ENCODE data around the gene ACSM6. TPM values are rescaled to one million over a fixed set of nuclear protein-coding genes. Genes with fewer than 3 reads are reported as not detected.

ACSM6 gene, protein sequence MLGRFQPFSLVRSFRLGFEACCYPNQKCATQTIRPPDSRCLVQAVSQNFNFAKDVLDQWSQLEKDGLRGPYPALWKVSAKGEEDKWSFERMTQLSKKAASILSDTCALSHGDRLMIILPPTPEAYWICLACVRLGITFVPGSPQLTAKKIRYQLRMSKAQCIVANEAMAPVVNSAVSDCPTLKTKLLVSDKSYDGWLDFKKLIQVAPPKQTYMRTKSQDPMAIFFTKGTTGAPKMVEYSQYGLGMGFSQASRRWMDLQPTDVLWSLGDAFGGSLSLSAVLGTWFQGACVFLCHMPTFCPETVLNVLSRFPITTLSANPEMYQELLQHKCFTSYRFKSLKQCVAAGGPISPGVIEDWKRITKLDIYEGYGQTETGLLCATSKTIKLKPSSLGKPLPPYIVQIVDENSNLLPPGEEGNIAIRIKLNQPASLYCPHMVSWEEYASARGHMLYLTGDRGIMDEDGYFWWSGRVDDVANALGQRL
- not detected in 2 replicates for total RNA-seq
- long read RNA-seq, result 0 reads

DNA sequence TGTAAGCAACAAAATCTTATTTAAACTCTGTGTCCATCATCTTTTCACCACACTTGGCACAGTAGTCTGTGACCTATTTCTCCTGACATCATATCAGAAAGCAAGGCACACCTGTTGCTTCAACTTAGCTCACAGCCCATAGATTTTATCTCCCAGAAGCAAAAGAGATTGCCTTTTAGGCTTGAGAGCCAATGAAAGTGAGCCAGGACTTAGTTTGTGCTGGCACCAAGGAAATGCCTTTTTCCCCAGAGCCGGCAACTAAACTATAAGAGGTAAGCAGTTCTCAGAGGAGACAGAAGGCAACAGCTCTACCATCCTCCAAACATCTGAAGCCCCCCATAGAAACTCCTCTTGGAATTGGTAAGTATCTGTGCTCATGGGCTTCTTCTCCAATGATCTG is at the start of gene ACSM6:
ACSM6 (plus strand) TSS at position 295 of the 400 bp plus-strand sequence. CDS start 248 bp downstream, outside the sequence.
- no peak within 1 kb of the TSS for H3K27ac Mint-ChIP-seq (ENCODE audit: unreplicated experiment)
- H3K27me3 Mint-ChIP-seq (ENCODE audit: unreplicated experiment), result peaks cover 7% of the 10 kb centered on the region
- no peaks in the 10 kb centered on the region for H3K4me1 Mint-ChIP-seq (ENCODE audit: unreplicated experiment)
- no peaks in the 10 kb centered on the region for H3K9me3 Mint-ChIP-seq (ENCODE audit: unreplicated experiment)
- DNase-seq (ENCODE audit: extremely low spot score, unreplicated experiment), result no peak
- TF ChIP-seq, protein P1, sequence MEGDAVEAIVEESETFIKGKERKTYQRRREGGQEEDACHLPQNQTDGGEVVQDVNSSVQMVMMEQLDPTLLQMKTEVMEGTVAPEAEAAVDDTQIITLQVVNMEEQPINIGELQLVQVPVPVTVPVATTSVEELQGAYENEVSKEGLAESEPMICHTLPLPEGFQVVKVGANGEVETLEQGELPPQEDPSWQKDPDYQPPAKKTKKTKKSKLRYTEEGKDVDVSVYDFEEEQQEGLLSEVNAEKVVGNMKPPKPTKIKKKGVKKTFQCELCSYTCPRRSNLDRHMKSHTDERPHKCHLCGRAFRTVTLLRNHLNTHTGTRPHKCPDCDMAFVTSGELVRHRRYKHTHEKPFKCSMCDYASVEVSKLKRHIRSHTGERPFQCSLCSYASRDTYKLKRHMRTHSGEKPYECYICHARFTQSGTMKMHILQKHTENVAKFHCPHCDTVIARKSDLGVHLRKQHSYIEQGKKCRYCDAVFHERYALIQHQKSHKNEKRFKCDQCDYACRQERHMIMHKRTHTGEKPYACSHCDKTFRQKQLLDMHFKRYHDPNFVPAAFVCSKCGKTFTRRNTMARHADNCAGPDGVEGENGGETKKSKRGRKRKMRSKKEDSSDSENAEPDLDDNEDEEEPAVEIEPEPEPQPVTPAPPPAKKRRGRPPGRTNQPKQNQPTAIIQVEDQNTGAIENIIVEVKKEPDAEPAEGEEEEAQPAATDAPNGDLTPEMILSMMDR (IDR thresholded peaks at IDR 0.05), result no peak
- no peak within 1 kb of the TSS for H3K4me3 Mint-ChIP-seq (ENCODE audit: unreplicated experiment)
- no peaks in the 10 kb centered on the region for H3K36me3 Mint-ChIP-seq (ENCODE audit: unreplicated experiment)

DNA sequence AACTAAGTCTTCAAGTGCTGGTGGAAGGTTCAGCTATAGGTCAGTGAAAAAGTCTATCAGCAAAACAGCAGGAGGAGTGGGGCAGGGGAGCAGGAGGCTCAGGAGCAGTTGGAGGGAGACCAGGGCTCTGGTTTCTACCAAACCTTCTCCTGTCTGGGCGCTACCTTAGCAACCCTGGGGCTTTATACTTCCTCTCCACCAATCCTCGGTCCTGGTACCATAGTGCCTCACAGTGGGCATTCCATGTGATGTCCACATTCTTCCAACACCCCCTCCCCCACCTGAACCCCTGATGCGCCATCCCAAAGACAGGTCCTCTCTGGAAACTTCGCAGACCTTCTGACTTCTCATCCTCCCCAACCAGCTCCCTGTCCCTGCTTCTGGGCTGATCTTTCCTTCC is 25.3 kb upstream of the ACSM6 start:
- Mint-ChIP-seq H3K27ac (ENCODE audit: unreplicated experiment) (no peak overlapping the region), H3K4me3 (ENCODE audit: unreplicated experiment) (no peak overlapping the region), H3K4me1 (ENCODE audit: unreplicated experiment) (no peaks in the 10 kb centered on the region), H3K36me3 (ENCODE audit: unreplicated experiment) (no peaks in the 10 kb centered on the region), H3K27me3 (ENCODE audit: unreplicated experiment) (no peaks in the 10 kb centered on the region), H3K9me3 (ENCODE audit: unreplicated experiment) (peaks cover 6% of the 10 kb centered on the region)
- no peak for DNase-seq (ENCODE audit: extremely low spot score, unreplicated experiment)
- TF ChIP-seq, protein P1 (IDR thresholded peaks at IDR 0.05), result no peak

DNA sequence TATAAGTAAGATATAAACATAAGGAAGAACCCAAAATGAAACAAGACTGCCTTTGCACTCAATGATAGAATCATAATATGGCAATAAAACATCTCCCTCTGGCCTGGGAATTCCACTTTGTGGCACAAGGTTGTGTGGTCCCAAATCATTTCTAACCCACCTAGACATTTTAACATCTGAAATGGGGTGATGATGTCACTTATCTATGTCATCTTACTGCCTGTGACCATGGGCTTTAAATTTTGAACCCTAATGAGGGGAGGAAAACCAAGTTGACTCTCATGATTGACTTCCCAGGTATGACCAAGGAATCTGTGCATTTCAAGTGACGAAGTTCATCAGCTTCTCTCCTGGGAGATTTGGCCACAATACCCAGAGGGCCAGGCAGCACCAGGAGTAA is 24.5 kb upstream of the ACSM6 start:
- no peaks in the 10 kb centered on the region for H3K4me1 Mint-ChIP-seq (ENCODE audit: unreplicated experiment)
- no peak for DNase-seq (ENCODE audit: extremely low spot score, unreplicated experiment)
- no peaks in the 10 kb centered on the region for H3K27me3 Mint-ChIP-seq (ENCODE audit: unreplicated experiment)
- TF ChIP-seq, protein P1 (IDR thresholded peaks at IDR 0.05), result no peak
- H3K36me3 Mint-ChIP-seq (ENCODE audit: unreplicated experiment), result no peaks in the 10 kb centered on the region
- H3K4me3 Mint-ChIP-seq (ENCODE audit: unreplicated experiment), result no peak overlapping the region
- no peak overlapping the region for H3K27ac Mint-ChIP-seq (ENCODE audit: unreplicated experiment)
- H3K9me3 Mint-ChIP-seq (ENCODE audit: unreplicated experiment), result peaks cover 4% of the 10 kb centered on the region

DNA sequence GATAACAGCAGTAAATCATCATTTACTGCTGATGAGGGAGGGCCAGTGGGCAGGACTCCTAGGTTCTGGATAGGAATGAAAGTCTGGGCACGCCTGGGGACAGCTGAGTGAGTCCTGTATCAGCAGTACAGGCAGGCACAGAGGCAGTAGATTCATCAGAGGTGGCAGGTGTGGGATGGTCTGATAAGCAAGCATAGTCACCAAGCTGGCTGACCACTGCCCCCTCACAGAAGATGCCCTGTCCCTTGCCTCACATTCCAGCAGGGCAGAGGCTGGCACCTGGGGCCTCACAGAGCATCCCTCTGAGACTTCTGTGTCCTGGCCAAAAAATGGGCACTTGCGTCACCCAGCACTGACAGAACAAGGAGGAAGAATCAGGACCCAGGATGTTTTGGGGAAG is 23.2 kb upstream of the ACSM6 start:
- peaks cover 4% of the 10 kb centered on the region for H3K9me3 Mint-ChIP-seq (ENCODE audit: unreplicated experiment)
- H3K27me3 Mint-ChIP-seq (ENCODE audit: unreplicated experiment), result peaks cover 2% of the 10 kb centered on the region
- H3K4me1 Mint-ChIP-seq (ENCODE audit: unreplicated experiment), result no peaks in the 10 kb centered on the region
- TF ChIP-seq, protein P1 (IDR thresholded peaks at IDR 0.05), result no peak
- H3K36me3 Mint-ChIP-seq (ENCODE audit: unreplicated experiment), result no peaks in the 10 kb centered on the region
- H3K4me3 Mint-ChIP-seq (ENCODE audit: unreplicated experiment), result no peak overlapping the region
- no peak overlapping the region for H3K27ac Mint-ChIP-seq (ENCODE audit: unreplicated experiment)
- no peak for DNase-seq (ENCODE audit: extremely low spot score, unreplicated experiment)

DNA sequence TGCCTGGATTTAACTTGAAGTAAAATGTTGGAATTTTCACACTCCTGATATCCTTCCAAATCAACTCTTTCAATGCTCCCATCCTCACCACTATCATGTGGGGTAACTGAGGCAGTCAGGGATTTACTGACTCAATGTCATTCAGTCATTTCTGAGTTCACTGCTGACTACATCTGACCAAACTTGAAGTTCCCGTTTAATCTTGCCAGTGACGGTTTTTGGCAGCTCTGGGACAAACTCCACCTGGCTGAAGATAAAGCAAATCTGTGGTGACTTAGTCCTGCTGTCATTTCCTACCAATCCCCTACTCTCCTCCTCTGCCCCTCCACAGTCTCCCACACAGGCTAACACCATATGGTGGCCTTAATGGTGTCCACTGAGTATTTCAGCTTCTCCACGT is 22.7 kb upstream of the ACSM6 start:
- no peak for DNase-seq (ENCODE audit: extremely low spot score, unreplicated experiment)
- Mint-ChIP-seq H3K36me3 (ENCODE audit: unreplicated experiment) (no peaks in the 10 kb centered on the region), H3K27ac (ENCODE audit: unreplicated experiment) (no peak overlapping the region), H3K4me3 (ENCODE audit: unreplicated experiment) (no peak overlapping the region), H3K27me3 (ENCODE audit: unreplicated experiment) (peaks cover 5% of the 10 kb centered on the region), H3K4me1 (ENCODE audit: unreplicated experiment) (no peaks in the 10 kb centered on the region), H3K9me3 (ENCODE audit: unreplicated experiment) (peaks cover 4% of the 10 kb centered on the region)
- TF ChIP-seq, protein P1 (IDR thresholded peaks at IDR 0.05), result no peak
